Large intestine (tissue), 3 donors: ENCODE measurements around the gene VPS13D. TPM values are rescaled to one million over a fixed set of nuclear protein-coding genes. Genes with fewer than 3 reads are reported as not detected.
"Not testable (repeated sequence)": the region's sequence is repeated elsewhere in the genome, so short reads cannot be mapped to it uniquely, and the experiment has no call there.

Experiments
- DNase-seq, 2 donors: peaks; one replicate each; pipeline versions ENCODE4 v3.0.0 to v3.0.0-alpha.2; 2013
- H3K27ac ChIP-seq: one replicate; pipeline ENCODE4 v1.5.1; 2013; ENCODE audit warnings: low read length
- H3K27me3 ChIP-seq: 2 replicates; pipeline ENCODE4 v1.6.1; 2013; ENCODE audit warnings: low read length; ENCODE audit not compliant: control insufficient read depth, insufficient read depth
- H3K36me3 ChIP-seq: 2 replicates; pipeline ENCODE4 v1.6.1; 2013; ENCODE audit warnings: low read length; ENCODE audit not compliant: control insufficient read depth, insufficient read depth
- H3K4me1 ChIP-seq: one replicate; pipeline ENCODE4 v1.6.1; 2013; ENCODE audit warnings: low read length; ENCODE audit not compliant: control insufficient read depth, insufficient read depth
- H3K4me3 ChIP-seq: one replicate; pipeline ENCODE4 v1.5.1; 2013; ENCODE audit warnings: low read length
- H3K9me3 ChIP-seq: one replicate; pipeline ENCODE4 v1.6.1; 2013; ENCODE audit warnings: mild to moderate bottlenecking, low read depth, low read length, moderate library complexity; ENCODE audit not compliant: control insufficient read depth
- WGBS: methylation state at CpG from one replicate; pipeline ENCODE4 v1.1.5; 2013; ENCODE audit warnings: low lambda C conversion rate; ENCODE audit not compliant: insufficient coverage; 5-methylcytosine and 5-hydroxymethylcytosine counted together
- polyA plus RNA-seq: library from polyadenylated mRNA; unstranded; fragments of 120-200 nt; gene quantifications from one replicate; pipeline ENCODE4 v1.2.1, GENCODE V29; 2013

Gene VPS13D
- polyA plus RNA-seq, 1 donor, result 20.7 TPM

GRCh38 chr1:12208764-12209494 lies 20.9 kb upstream of the VPS13D start:
- Histone ChIP-seq H3K36me3 (peaks cover 4% of the 10 kb centered on the region), H3K27me3 (no peaks in the 10 kb centered on the region), H3K4me1 (no peaks in the 10 kb centered on the region), H3K9me3 (no peaks in the 10 kb centered on the region), H3K4me3 (no peak overlapping the region), H3K27ac (no peak overlapping the region)
- no CpG with 5 or more reads among the region's 14 CpGs for WGBS
- peak; percentile 45 to 61 for DNase-seq

GRCh38 chr1:12209495-12209832 lies 20.4 kb upstream of the VPS13D start:
- Histone ChIP-seq H3K9me3 (no peaks in the 10 kb centered on the region), H3K27ac (no peak overlapping the region), H3K4me1 (no peaks in the 10 kb centered on the region), H3K36me3 (peaks cover 4% of the 10 kb centered on the region), H3K4me3 (no peak overlapping the region), H3K27me3 (peaks cover 1% of the 10 kb centered on the region)
- no CpG with 5 or more reads among the region's 3 CpGs for WGBS
- DNase-seq, result no peak

GRCh38 chr1:12215118-12215961 lies 14.5 kb upstream of the VPS13D start:
- WGBS, result no CpG with 5 or more reads among the region's 12 CpGs
- Histone ChIP-seq H3K27ac (no peak overlapping the region), H3K4me1 (peaks cover 2% of the 10 kb centered on the region), H3K9me3 (no peaks in the 10 kb centered on the region), H3K36me3 (no peaks in the 10 kb centered on the region), H3K4me3 (no peak overlapping the region), H3K27me3 (peaks cover 4% of the 10 kb centered on the region)
- no peak for DNase-seq

- no peaks in the 10 kb centered on the region for H3K9me3 ChIP-seq
- H3K36me3 ChIP-seq, result no peaks in the 10 kb centered on the region
- WGBS, result no CpG with 5 or more reads among the region's 4 CpGs
- peaks cover 3% of the 10 kb centered on the region for H3K27me3 ChIP-seq
- peaks cover 2% of the 10 kb centered on the region for H3K4me1 ChIP-seq
- DNase-seq, result no peak
- H3K27ac ChIP-seq, result no peak overlapping the region
- H3K4me3 ChIP-seq, result no peak overlapping the region
Measured at GRCh38 chr1:12219800-12220199, 10.0 kb upstream of the VPS13D start.

GRCh38 chr1:12220890-12221289 lies 8.9 kb upstream of the VPS13D start:
- H3K9me3 ChIP-seq, result no peaks in the 10 kb centered on the region
- H3K4me3 ChIP-seq, result no peak overlapping the region
- WGBS, result no CpG with 5 or more reads among the region's 2 CpGs
- no peaks in the 10 kb centered on the region for H3K36me3 ChIP-seq
- H3K4me1 ChIP-seq, result peaks cover 2% of the 10 kb centered on the region
- H3K27me3 ChIP-seq, result no peaks in the 10 kb centered on the region
- DNase-seq, result peak in 1 of 2 donors; percentile 20
- H3K27ac ChIP-seq, result no peak overlapping the region

- not testable (repeated sequence) for H3K36me3 ChIP-seq, H3K4me3 ChIP-seq, DNase-seq, H3K27ac ChIP-seq, H3K27me3 ChIP-seq, H3K9me3 ChIP-seq, H3K4me1 ChIP-seq
- no CpG with 5 or more reads among the region's 1 CpG for whole genome bisulfite sequencing
Measured at GRCh38 chr1:12222700-12223099, 7.1 kb upstream of the VPS13D start.

- not testable (repeated sequence) for H3K4me3 ChIP-seq, H3K36me3 ChIP-seq, H3K27ac ChIP-seq, H3K4me1 ChIP-seq, DNase-seq, H3K9me3 ChIP-seq, H3K27me3 ChIP-seq
- no CpG with 5 or more reads among the region's 6 CpGs for WGBS
Measured at GRCh38 chr1:12224092-12224491, 5.7 kb upstream of the VPS13D start.

- Histone ChIP-seq H3K4me3 (no peak overlapping the region), H3K27ac (no peak overlapping the region), H3K4me1 (no peaks in the 10 kb centered on the region), H3K9me3 (no peaks in the 10 kb centered on the region), H3K36me3 (no peaks in the 10 kb centered on the region), H3K27me3 (no peaks in the 10 kb centered on the region)
- no CpG with 5 or more reads among the region's 7 CpGs for WGBS
- DNase-seq, result no peak
Measured at GRCh38 chr1:12228979-12229378, 851 bp upstream of the VPS13D start.

- H3K27me3 ChIP-seq, result no peaks in the 10 kb centered on the region
- no peak overlapping the region for H3K27ac ChIP-seq
- H3K4me1 ChIP-seq, result no peaks in the 10 kb centered on the region
- WGBS, result no CpG with 5 or more reads among the region's 13 CpGs
- no peak overlapping the region for H3K4me3 ChIP-seq
- no peak for DNase-seq
- no peaks in the 10 kb centered on the region for H3K9me3 ChIP-seq
- H3K36me3 ChIP-seq, result no peaks in the 10 kb centered on the region
Measured at GRCh38 chr1:12229386-12229834, 420 bp upstream of the VPS13D start.

- Histone ChIP-seq H3K9me3 (no peaks in the 10 kb centered on the region), H3K4me3 (peak overlapping the region; percentile 99), H3K36me3 (peaks cover 7% of the 10 kb centered on the region), H3K27me3 (no peaks in the 10 kb centered on the region), H3K4me1 (no peaks in the 10 kb centered on the region), H3K27ac (peak overlapping the region; percentile 36)
- no CpG with 5 or more reads among the region's 36 CpGs for WGBS
- DNase-seq, result peak in 1 of 2 donors; percentile 44
Measured at GRCh38 chr1:12230549-12231275, 882 bp downstream of the VPS13D start.
